ENCODE results near the gene IFNG-AS1.
A peak's percentile ranks its signal among the peaks of the same experiment; 100 is the strongest.

DNA sequence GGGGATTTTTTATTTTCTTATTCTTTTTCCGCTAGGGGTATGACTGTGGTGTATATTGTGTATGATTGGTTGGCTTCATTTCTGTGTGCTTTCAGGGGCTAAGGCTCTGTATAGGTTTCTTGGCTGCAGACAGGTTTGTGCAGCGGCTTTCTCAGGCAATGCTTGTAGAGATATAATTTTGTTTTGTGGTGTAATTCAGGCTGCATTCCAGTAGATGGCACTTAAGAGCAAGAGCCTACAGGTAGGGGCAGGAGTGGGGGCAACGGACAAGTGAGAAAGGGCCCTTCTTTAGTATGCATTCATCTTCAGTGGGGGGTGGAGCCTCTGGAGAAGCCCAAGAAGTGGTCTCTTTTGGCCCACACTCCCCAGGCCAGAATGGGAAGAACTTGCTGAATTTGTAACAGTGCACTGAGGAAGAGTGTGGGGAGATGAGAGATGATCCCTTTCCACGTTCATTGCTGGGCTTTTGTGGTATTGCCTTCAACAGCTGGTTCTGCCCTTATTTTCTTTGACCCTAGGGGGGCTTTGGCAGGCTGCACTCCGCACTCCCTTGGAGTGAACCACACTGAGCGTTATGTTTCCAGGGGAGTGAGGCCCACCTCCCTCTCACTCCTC is 78.6 kb downstream of the IFNG-AS1 start:
- TF ChIP-seq, protein P1, sequence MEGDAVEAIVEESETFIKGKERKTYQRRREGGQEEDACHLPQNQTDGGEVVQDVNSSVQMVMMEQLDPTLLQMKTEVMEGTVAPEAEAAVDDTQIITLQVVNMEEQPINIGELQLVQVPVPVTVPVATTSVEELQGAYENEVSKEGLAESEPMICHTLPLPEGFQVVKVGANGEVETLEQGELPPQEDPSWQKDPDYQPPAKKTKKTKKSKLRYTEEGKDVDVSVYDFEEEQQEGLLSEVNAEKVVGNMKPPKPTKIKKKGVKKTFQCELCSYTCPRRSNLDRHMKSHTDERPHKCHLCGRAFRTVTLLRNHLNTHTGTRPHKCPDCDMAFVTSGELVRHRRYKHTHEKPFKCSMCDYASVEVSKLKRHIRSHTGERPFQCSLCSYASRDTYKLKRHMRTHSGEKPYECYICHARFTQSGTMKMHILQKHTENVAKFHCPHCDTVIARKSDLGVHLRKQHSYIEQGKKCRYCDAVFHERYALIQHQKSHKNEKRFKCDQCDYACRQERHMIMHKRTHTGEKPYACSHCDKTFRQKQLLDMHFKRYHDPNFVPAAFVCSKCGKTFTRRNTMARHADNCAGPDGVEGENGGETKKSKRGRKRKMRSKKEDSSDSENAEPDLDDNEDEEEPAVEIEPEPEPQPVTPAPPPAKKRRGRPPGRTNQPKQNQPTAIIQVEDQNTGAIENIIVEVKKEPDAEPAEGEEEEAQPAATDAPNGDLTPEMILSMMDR (conservative IDR thresholded peaks at IDR 0.05; ENCODE audit: low read depth, low read length): peak; percentile 79
- TF ChIP-seq EZH2phosphoT487 (IDR thresholded peaks at IDR 0.05; ENCODE audit: borderline replicate concordance, low read length) (no peak), EZH2 (IDR thresholded peaks at IDR 0.05; ENCODE audit: low read length, unreplicated experiment) (no peak)

Data from PC-3 (cell line).